Vagina (tissue), 2 donors: ENCODE results near the gene TMC1. TPM values are rescaled to one million over a fixed set of nuclear protein-coding genes. Genes with fewer than 3 reads are reported as not detected.

Source experiments
- DNase-seq, 2 donors: peaks; one replicate each; pipeline ENCODE4 v3.0.0-alpha.2; 2017; ENCODE audit errors: extremely low spot score in 2 of 2
- H3K27ac ChIP-seq: fragments of 200-600 bp; sonication (generic); one replicate; pipeline ENCODE4 v1.5.1; 2019
- H3K27me3 ChIP-seq: fragments of 200-600 bp; sonication (generic); one replicate; pipeline ENCODE4 v1.5.1; 2019
- H3K36me3 ChIP-seq, 2 donors: fragments of 200-600 bp; sonication (generic); one replicate each; pipeline ENCODE4 v1.5.1; 2017 to 2019
- H3K4me1 ChIP-seq: fragments of 200-600 bp; sonication (generic); one replicate; pipeline ENCODE4 v1.5.1; 2019
- H3K4me3 ChIP-seq, 2 donors: fragments of 200-600 bp; sonication (generic); 1 replicate in 1 of 2; 2 replicates in 1 of 2; pipeline ENCODE4 v1.5.1; 2016 to 2019
- H3K9me3 ChIP-seq: fragments of 200-600 bp; sonication (generic); one replicate; pipeline ENCODE4 v1.5.1; 2019
- POLR2A ChIP-seq, 2 donors: fragments of 450-650 bp; IDR thresholded peaks; one replicate each; pipeline ENCODE4 v1.6.1; 2017; ENCODE audit warnings: antibody characterized with exemption in 2 of 2, mild to moderate bottlenecking in 2 of 2, moderate library complexity in 2 of 2
- POLR2AphosphoS5 ChIP-seq, 2 donors: sonication (generic); formaldehyde crosslinking; IDR thresholded peaks; one replicate each; pipeline ENCODE4 v1.9.0; 2017; ENCODE audit warnings: antibody characterized with exemption in 2 of 2, mild to moderate bottlenecking in 2 of 2, low read depth in 1 of 2; ENCODE audit not compliant: insufficient read depth in 1 of 2
- intact Hi-C: fragments of 100-400 bp; cut with DNase I; formaldehyde crosslinking; loops from one replicate; pipeline ENCODE4 v1.15.1; 2023
- total RNA-seq: library from RNA; depleted of rRNA; stranded (reverse); fragments of >200 nt; gene quantifications from one replicate; pipeline ENCODE4 v1.2.3, GENCODE V29; 2016
- TF ChIP-seq, protein P1 (sequence below), 3 experiments: fragments of 450-650 bp in 2 of 3; fragments of 200-600 bp in 1 of 3; sonication (generic) in 1 of 3; IDR thresholded peaks; one replicate each; pipeline ENCODE4 v1.5.1; 2017 to 2019; ENCODE audit warnings: antibody characterized with exemption in 3 of 3, mild to moderate bottlenecking in 2 of 3, moderate library complexity in 2 of 3

The TMC1 gene
- total RNA-seq, 1 donor from 2014 or later, result not detected

DNA sequence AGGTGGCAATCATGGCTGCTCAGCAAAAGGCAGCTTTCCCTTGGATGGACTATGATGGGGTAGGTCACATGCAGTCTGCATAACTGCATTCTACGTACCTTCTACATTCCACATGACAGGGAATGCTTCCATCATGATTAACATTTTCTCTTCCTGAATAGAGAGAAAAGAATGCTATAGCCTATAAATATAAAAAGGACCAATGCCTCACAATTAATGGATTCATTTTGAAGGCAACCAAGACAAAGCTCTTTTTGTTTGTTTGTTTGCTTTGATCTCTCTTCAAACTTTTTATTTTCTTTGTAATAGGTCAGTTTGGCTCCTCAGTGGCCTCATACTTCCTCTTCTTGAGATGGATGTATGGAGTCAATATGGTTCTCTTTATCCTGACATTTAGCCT lies 230.1 kb downstream of the TMC1 start:
- TF ChIP-seq, protein P1, sequence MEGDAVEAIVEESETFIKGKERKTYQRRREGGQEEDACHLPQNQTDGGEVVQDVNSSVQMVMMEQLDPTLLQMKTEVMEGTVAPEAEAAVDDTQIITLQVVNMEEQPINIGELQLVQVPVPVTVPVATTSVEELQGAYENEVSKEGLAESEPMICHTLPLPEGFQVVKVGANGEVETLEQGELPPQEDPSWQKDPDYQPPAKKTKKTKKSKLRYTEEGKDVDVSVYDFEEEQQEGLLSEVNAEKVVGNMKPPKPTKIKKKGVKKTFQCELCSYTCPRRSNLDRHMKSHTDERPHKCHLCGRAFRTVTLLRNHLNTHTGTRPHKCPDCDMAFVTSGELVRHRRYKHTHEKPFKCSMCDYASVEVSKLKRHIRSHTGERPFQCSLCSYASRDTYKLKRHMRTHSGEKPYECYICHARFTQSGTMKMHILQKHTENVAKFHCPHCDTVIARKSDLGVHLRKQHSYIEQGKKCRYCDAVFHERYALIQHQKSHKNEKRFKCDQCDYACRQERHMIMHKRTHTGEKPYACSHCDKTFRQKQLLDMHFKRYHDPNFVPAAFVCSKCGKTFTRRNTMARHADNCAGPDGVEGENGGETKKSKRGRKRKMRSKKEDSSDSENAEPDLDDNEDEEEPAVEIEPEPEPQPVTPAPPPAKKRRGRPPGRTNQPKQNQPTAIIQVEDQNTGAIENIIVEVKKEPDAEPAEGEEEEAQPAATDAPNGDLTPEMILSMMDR (IDR thresholded peaks at IDR 0.05), result no peak
- TF ChIP-seq POLR2AphosphoS5 (IDR thresholded peaks at IDR 0.05; ENCODE audit: insufficient read depth in 1 of 2, low read depth in 1 of 2) (no peak), POLR2A (IDR thresholded peaks at IDR 0.05) (no peak)
- intact Hi-C loops, result no loop called here
- no peak for DNase-seq
- H3K36me3 ChIP-seq, result no peaks in the 10 kb centered on the region
- no peak overlapping the region for H3K4me3 ChIP-seq
- H3K9me3 ChIP-seq, result no peaks in the 10 kb centered on the region
- no peak overlapping the region for H3K27ac ChIP-seq
- no peaks in the 10 kb centered on the region for H3K4me1 ChIP-seq
- H3K27me3 ChIP-seq, result no peaks in the 10 kb centered on the region

DNA sequence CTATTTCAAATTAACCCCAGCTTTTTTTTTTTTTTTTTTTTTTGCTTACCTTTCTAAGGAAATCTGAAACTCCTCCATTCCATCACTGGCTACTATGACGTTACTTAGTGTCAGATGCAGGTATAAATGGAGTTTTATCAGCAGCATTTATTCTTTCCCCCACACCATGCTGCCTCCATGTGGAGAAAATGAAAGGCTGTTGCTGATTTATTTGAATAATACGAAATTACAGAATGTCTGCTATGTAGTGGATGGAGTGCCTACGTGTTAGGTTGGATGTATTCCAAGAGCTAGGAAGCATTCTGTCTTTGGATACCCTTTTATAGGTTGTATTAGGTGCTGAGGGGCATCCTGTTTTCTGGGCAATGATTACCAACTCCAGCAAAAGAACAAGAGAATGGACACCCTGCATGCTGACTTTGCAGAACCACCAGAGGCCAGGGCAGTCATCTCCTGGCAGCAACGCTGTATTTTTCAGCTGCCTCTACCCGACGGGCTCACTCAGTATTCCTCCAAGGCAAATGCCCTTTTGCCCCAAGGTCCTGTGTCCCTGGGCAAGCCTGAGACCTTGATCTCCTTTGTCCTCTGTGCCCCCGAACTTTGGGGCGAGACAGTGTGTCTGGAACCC lies 232.0 kb downstream of the TMC1 start:
- DNase-seq, result no peak
- H3K4me1 ChIP-seq, result no peaks in the 10 kb centered on the region
- no peaks in the 10 kb centered on the region for H3K27me3 ChIP-seq

DNA sequence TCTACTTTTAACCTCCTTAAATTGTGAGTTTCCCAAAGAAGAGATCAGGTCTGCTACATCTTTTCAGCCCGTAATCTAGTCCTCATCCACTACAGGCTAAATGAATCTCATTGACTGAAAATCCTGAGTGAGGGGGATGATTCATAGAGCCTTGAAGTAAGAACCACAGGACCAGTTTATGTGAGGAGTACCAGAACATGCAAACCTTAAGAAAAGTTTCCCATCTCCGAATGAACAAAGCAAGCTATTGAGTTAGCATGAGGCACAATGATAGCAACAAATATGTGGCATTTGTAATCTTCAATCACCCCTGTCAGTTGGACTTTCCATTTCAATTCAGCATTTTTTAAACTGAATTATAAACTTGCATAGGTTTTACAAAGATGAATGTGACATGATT lies 234.4 kb downstream of the TMC1 start:
- DNase-seq, result no peak
- H3K27me3 ChIP-seq, result no peaks in the 10 kb centered on the region
- no peaks in the 10 kb centered on the region for H3K9me3 ChIP-seq
- H3K4me1 ChIP-seq, result no peaks in the 10 kb centered on the region
- no peak overlapping the region for H3K27ac ChIP-seq
- TF ChIP-seq POLR2A (IDR thresholded peaks at IDR 0.05), result no peak
- TF ChIP-seq, protein P1 (IDR thresholded peaks at IDR 0.05), result no peak
- H3K4me3 ChIP-seq, result no peak overlapping the region
- no peaks in the 10 kb centered on the region for H3K36me3 ChIP-seq
- intact Hi-C loops, result no loop called here

More for the DNA sequence above, 232.0 kb downstream of the TMC1 start:
- H3K4me3 ChIP-seq, result no peak overlapping the region
- H3K27ac ChIP-seq, result no peak overlapping the region
- intact Hi-C loops, result no loop called here
- H3K36me3 ChIP-seq, result no peaks in the 10 kb centered on the region
- H3K9me3 ChIP-seq, result no peaks in the 10 kb centered on the region
- TF ChIP-seq, protein P1 (IDR thresholded peaks at IDR 0.05), result peak in 1 of 3 experiments; percentile 16
- TF ChIP-seq POLR2AphosphoS5 (IDR thresholded peaks at IDR 0.05; ENCODE audit: insufficient read depth in 1 of 2, low read depth in 1 of 2) (no peak), POLR2A (IDR thresholded peaks at IDR 0.05) (no peak)

DNA sequence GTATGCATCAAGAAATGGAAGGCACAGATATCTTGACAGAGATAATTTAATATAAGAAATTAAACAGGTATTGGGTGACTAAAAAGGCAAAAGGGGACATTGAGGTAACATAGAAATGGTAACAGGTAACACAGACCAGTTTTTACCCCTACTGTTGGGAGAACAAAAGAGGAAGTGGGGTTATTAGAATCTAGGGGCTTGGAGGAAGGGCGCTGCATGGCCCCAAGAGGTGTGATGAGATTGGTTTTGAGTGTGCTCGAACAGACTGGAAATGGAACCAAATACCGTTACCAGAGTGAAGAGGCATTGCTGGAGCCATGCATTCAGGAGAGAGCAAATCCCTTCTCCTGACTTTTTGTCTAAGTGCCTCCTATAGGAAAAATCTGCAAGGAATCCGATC lies 237.5 kb downstream of the TMC1 start:
- Histone ChIP-seq H3K9me3 (no peaks in the 10 kb centered on the region), H3K36me3 (no peaks in the 10 kb centered on the region), H3K27me3 (no peaks in the 10 kb centered on the region), H3K27ac (no peak overlapping the region), H3K4me1 (no peaks in the 10 kb centered on the region), H3K4me3 (no peak overlapping the region)
- TF ChIP-seq, protein P1 (IDR thresholded peaks at IDR 0.05), result no peak
- TF ChIP-seq POLR2A (IDR thresholded peaks at IDR 0.05) (no peak), POLR2AphosphoS5 (IDR thresholded peaks at IDR 0.05; ENCODE audit: insufficient read depth in 1 of 2, low read depth in 1 of 2) (no peak)
- no peak for DNase-seq
- intact Hi-C loops, result no loop called here

DNA sequence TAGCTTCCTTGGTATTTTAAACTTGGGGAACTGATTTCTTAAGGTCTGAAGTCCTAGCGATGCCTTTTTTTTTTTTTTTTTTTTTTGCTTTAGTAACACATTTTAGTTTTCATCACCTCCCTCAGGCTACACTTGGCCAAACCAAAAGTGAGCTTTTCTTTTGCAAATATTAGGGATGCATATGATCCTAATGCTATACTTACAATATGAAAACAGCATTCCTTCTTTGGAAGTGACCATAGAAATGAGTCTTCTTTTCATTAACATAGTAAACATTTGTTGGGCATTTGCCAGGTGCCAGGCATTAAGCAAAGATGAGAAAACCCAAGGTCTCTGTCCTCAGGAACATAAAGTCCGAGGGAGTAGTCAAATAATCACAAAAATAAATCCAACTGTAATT lies 241.6 kb downstream of the TMC1 start:
- no peak overlapping the region for H3K4me3 ChIP-seq
- H3K4me1 ChIP-seq, result no peaks in the 10 kb centered on the region
- intact Hi-C loops, result no loop called here
- TF ChIP-seq POLR2AphosphoS5 (IDR thresholded peaks at IDR 0.05; ENCODE audit: insufficient read depth in 1 of 2, low read depth in 1 of 2), result no peak
- TF ChIP-seq, protein P1 (IDR thresholded peaks at IDR 0.05), result no peak
- no peak for TF ChIP-seq POLR2A (IDR thresholded peaks at IDR 0.05)
- no peak overlapping the region for H3K27ac ChIP-seq
- no peaks in the 10 kb centered on the region for H3K36me3 ChIP-seq
- H3K27me3 ChIP-seq, result no peaks in the 10 kb centered on the region
- no peaks in the 10 kb centered on the region for H3K9me3 ChIP-seq
- no peak for DNase-seq
